WTC11 (cell line): ENCODE results near the gene AMPD3. TPM values are rescaled to one million over a fixed set of nuclear protein-coding genes. Genes with fewer than 3 reads are reported as not detected.

ENCODE experiments used
- ATAC-seq: fragments of 200-7000 bp; cut with Tn5 transposase; 2 replicates; pipeline ENCODE4 v1.10.0; 2021; ENCODE audit warnings: mild to moderate bottlenecking, moderate library complexity
- CTCF ChIA-PET: fragments of 300-600 bp; sonication (Branson Sonifier 250); formaldehyde crosslinking; loops from one replicate; lab custom pipeline; 2021; ENCODE audit warnings: antibody characterized with exemption; lab: Charles Lee
- POLR2A ChIA-PET: fragments of 350-600 bp; sonication (Branson Sonifier 250); formaldehyde crosslinking; loops from one replicate; lab custom pipeline; 2021; ENCODE audit warnings: antibody characterized with exemption; lab: Charles Lee
- DNase-seq: peaks from one replicate; pipeline ENCODE4 v3.0.0; 2021; ENCODE audit warnings: low spot score
- H3K27ac Mint-ChIP-seq: 2 replicates; pipeline ENCODE4 v1.8.0; 2021; ENCODE audit warnings: mixed read lengths
- H3K27me3 Mint-ChIP-seq: 2 replicates; pipeline ENCODE4 v1.8.0; 2021; ENCODE audit warnings: low read depth, mild to moderate bottlenecking, moderate library complexity, mixed read lengths
- H3K36me3 Mint-ChIP-seq: 2 replicates; pipeline ENCODE4 v1.8.0; 2021; ENCODE audit warnings: mixed read lengths
- H3K4me1 Mint-ChIP-seq: 2 replicates; pipeline ENCODE4 v1.8.0; 2022; ENCODE audit warnings: mixed read lengths
- H3K4me3 Mint-ChIP-seq: 2 replicates; pipeline ENCODE4 v1.8.0; 2021; ENCODE audit warnings: mild to moderate bottlenecking, moderate library complexity, mixed read lengths
- H3K9me3 Mint-ChIP-seq: 2 replicates; pipeline ENCODE4 v1.8.0; 2021; ENCODE audit warnings: mixed read lengths
- ATF2 ChIP-seq: sonication (generic); formaldehyde crosslinking; IDR thresholded peaks from 2 replicates; pipeline ENCODE4 v1.8.1; 2022; ENCODE audit warnings: low read depth, missing genetic modification reagents, borderline replicate concordance
- CTCF ChIP-seq: fragments of 200-600 bp; IDR thresholded peaks from 2 replicates; pipeline ENCODE4 v1.8.0; 2022; ENCODE audit warnings: antibody characterized with exemption
- E2F5 ChIP-seq: sonication (generic); formaldehyde crosslinking; IDR thresholded peaks from 2 replicates; pipeline ENCODE4 v1.8.1; 2022; ENCODE audit warnings: mild to moderate bottlenecking, moderate library complexity, missing genetic modification reagents
- FOXP1 ChIP-seq: sonication (generic); formaldehyde crosslinking; IDR thresholded peaks from 2 replicates; pipeline ENCODE4 v1.8.0; 2022; ENCODE audit warnings: missing genetic modification reagents, mild to moderate bottlenecking, moderate library complexity, borderline replicate concordance
- IRF2 ChIP-seq: sonication (generic); formaldehyde crosslinking; IDR thresholded peaks from 2 replicates; pipeline ENCODE4 v1.8.0; 2022; ENCODE audit warnings: low read depth, missing genetic modification reagents, borderline replicate concordance
- JAZF1 ChIP-seq: fragments of 250-450 bp; sonication (Bioruptor Pico); IDR thresholded peaks from 2 replicates; pipeline ENCODE4 v1.9.0; 2021; ENCODE audit warnings: moderate library complexity, mild to moderate bottlenecking, inconsistent platforms
- MXD4 ChIP-seq: fragments of 250-450 bp; sonication (Bioruptor Pico); IDR thresholded peaks from 2 replicates; pipeline ENCODE4 v1.8.0; 2021; ENCODE audit warnings: mild to moderate bottlenecking, moderate library complexity, borderline replicate concordance
- MYBL2 ChIP-seq: sonication (generic); formaldehyde crosslinking; IDR thresholded peaks from 2 replicates; pipeline ENCODE4 v1.8.1; 2023; ENCODE audit warnings: mild to moderate bottlenecking, moderate library complexity, missing genetic modification reagents
- NR3C1 ChIP-seq: sonication (generic); formaldehyde crosslinking; conservative IDR thresholded peaks from 2 replicates; pipeline ENCODE4 v1.8.1; 2023; ENCODE audit warnings: low read depth, mild to moderate bottlenecking, missing genetic modification reagents
- PREB ChIP-seq: sonication (generic); formaldehyde crosslinking; IDR thresholded peaks from 2 replicates; pipeline ENCODE4 v1.8.1; 2022; ENCODE audit warnings: mild to moderate bottlenecking, missing genetic modification reagents, moderate library complexity, borderline replicate concordance
- RELA ChIP-seq: sonication (generic); formaldehyde crosslinking; IDR thresholded peaks from 2 replicates; pipeline ENCODE4 v1.8.1; 2022; ENCODE audit warnings: missing genetic modification reagents, mild to moderate bottlenecking, borderline replicate concordance
- ZNF121 ChIP-seq: sonication (generic); formaldehyde crosslinking; IDR thresholded peaks from 2 replicates; pipeline ENCODE4 v1.8.0; 2023; ENCODE audit warnings: missing genetic modification reagents
- ZNF232 ChIP-seq: sonication (generic); formaldehyde crosslinking; IDR thresholded peaks from 2 replicates; pipeline ENCODE4 v1.8.0; 2022; ENCODE audit warnings: mild to moderate bottlenecking, missing genetic modification reagents
- ZNF423 ChIP-seq: fragments of 250-450 bp; sonication (Bioruptor Pico); IDR thresholded peaks from 2 replicates; pipeline ENCODE4 v2.1.2; 2022; ENCODE audit warnings: mild to moderate bottlenecking, moderate library complexity
- ZNF671 ChIP-seq: fragments of 250-450 bp; sonication (Bioruptor Pico); IDR thresholded peaks from 2 replicates; pipeline ENCODE4 v1.8.0; 2021; ENCODE audit warnings: mild to moderate bottlenecking
- total RNA-seq: library from RNA; stranded (reverse); gene quantifications from 3 replicates; pipeline ENCODE4 v1.2.3, GENCODE V29; 2021
- TF ChIP-seq, protein P1 (sequence below): fragments of 250-450 bp; sonication (Bioruptor Pico); IDR thresholded peaks from 2 replicates; pipeline ENCODE4 v2.1.2; 2022; ENCODE audit warnings: mild to moderate bottlenecking, moderate library complexity
- TF ChIP-seq, protein P2 (sequence below): sonication (generic); formaldehyde crosslinking; IDR thresholded peaks from 2 replicates; pipeline ENCODE4 v1.8.1; 2023; ENCODE audit warnings: mild to moderate bottlenecking, missing genetic modification reagents, moderate library complexity
- TF ChIP-seq, protein P3 (sequence below): sonication (generic); formaldehyde crosslinking; IDR thresholded peaks from 2 replicates; pipeline ENCODE4 v1.8.1; 2023; ENCODE audit warnings: mild to moderate bottlenecking, missing genetic modification reagents
- TF ChIP-seq, protein P4 (sequence below): sonication (generic); formaldehyde crosslinking; IDR thresholded peaks from 2 replicates; pipeline ENCODE4 v1.8.0; 2022; ENCODE audit warnings: missing genetic modification reagents

AMPD3 gene
- total RNA-seq, 1 experiment from 2014 or later, result 6.4 TPM

GRCh38 chr11:10499874-10500601 is 45.0 kb downstream of the AMPD3 start:
- Mint-ChIP-seq H3K4me1 (0 out of 2 replicates have a peak, but pooled peaks cover 2% of the 10 kb centered on the region), H3K27me3 (peaks cover 2% of the 10 kb centered on the region), H3K9me3 (no peaks in the 10 kb centered on the region), H3K4me3 (no peak overlapping the region), H3K36me3 (peaks cover 12% of the 10 kb centered on the region; the same call in 1 of the 2 replicates), H3K27ac (0 out of 2 replicates have a peak overlapping the region, but pooled peaks have one; percentile 52)
- ChIA-PET POLR2A (no interaction called here), CTCF (no interaction called here)
- DNase-seq (no peak), ATAC-seq (no peak)
- TF ChIP-seq E2F5 (CRISPR knock-in tag) (no peak), IRF2 (CRISPR knock-in tag) (no peak), RELA (CRISPR knock-in tag) (no peak), JAZF1 (CRISPR knock-in tag) (no peak), MYBL2 (CRISPR knock-in tag) (no peak), PREB (CRISPR knock-in tag) (no peak), CTCF (no peak), MXD4 (no peak), NR3C1 (no peak), ZNF671 (CRISPR knock-in tag) (no peak), ZNF121 (CRISPR knock-in tag) (no peak), ZNF423 (CRISPR knock-in tag) (no peak), ZNF232 (CRISPR knock-in tag) (no peak), FOXP1 (no peak), ATF2 (CRISPR knock-in tag) (no peak)
- TF ChIP-seq, protein P1, sequence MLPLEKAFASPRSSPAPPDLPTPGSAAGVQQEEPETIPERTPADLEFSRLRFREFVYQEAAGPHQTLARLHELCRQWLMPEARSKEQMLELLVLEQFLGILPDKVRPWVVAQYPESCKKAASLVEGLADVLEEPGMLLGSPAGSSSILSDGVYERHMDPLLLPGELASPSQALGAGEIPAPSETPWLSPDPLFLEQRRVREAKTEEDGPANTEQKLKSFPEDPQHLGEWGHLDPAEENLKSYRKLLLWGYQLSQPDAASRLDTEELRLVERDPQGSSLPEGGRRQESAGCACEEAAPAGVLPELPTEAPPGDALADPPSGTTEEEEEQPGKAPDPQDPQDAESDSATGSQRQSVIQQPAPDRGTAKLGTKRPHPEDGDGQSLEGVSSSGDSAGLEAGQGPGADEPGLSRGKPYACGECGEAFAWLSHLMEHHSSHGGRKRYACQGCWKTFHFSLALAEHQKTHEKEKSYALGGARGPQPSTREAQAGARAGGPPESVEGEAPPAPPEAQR (CRISPR knock-in tag), result no peak
- TF ChIP-seq, protein P2, sequence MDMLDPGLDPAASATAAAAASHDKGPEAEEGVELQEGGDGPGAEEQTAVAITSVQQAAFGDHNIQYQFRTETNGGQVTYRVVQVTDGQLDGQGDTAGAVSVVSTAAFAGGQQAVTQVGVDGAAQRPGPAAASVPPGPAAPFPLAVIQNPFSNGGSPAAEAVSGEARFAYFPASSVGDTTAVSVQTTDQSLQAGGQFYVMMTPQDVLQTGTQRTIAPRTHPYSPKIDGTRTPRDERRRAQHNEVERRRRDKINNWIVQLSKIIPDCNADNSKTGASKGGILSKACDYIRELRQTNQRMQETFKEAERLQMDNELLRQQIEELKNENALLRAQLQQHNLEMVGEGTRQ (CRISPR knock-in tag), result no peak
- TF ChIP-seq, protein P3, sequence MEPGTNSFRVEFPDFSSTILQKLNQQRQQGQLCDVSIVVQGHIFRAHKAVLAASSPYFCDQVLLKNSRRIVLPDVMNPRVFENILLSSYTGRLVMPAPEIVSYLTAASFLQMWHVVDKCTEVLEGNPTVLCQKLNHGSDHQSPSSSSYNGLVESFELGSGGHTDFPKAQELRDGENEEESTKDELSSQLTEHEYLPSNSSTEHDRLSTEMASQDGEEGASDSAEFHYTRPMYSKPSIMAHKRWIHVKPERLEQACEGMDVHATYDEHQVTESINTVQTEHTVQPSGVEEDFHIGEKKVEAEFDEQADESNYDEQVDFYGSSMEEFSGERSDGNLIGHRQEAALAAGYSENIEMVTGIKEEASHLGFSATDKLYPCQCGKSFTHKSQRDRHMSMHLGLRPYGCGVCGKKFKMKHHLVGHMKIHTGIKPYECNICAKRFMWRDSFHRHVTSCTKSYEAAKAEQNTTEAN, result no peak
- TF ChIP-seq, protein P4, sequence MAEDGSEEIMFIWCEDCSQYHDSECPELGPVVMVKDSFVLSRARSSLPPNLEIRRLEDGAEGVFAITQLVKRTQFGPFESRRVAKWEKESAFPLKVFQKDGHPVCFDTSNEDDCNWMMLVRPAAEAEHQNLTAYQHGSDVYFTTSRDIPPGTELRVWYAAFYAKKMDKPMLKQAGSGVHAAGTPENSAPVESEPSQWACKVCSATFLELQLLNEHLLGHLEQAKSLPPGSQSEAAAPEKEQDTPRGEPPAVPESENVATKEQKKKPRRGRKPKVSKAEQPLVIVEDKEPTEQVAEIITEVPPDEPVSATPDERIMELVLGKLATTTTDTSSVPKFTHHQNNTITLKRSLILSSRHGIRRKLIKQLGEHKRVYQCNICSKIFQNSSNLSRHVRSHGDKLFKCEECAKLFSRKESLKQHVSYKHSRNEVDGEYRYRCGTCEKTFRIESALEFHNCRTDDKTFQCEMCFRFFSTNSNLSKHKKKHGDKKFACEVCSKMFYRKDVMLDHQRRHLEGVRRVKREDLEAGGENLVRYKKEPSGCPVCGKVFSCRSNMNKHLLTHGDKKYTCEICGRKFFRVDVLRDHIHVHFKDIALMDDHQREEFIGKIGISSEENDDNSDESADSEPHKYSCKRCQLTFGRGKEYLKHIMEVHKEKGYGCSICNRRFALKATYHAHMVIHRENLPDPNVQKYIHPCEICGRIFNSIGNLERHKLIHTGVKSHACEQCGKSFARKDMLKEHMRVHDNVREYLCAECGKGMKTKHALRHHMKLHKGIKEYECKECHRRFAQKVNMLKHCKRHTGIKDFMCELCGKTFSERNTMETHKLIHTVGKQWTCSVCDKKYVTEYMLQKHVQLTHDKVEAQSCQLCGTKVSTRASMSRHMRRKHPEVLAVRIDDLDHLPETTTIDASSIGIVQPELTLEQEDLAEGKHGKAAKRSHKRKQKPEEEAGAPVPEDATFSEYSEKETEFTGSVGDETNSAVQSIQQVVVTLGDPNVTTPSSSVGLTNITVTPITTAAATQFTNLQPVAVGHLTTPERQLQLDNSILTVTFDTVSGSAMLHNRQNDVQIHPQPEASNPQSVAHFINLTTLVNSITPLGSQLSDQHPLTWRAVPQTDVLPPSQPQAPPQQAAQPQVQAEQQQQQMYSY (CRISPR knock-in tag), result no peak
